Upper lobe of right lung (tissue), 1 donor: ENCODE results near the gene LAMA3. TPM values are rescaled to one million over a fixed set of nuclear protein-coding genes. Genes with fewer than 3 reads are reported as not detected.

Experiments used
- ATAC-seq: fragments of 200-7000 bp; cut with Tn5 transposase; one replicate; pipeline ENCODE4 v1.9.1; 2020; ENCODE audit warnings: mild to moderate bottlenecking, moderate library complexity
- DNase-seq: peaks from one replicate; pipeline ENCODE4 v3.0.0-alpha.2; 2020
- H3K27ac ChIP-seq: fragments of 200-600 bp; one replicate; pipeline ENCODE4 v1.8.0; 2022
- H3K27me3 ChIP-seq: fragments of 200-600 bp; one replicate; pipeline ENCODE4 v1.8.0; 2022; ENCODE audit warnings: mild to moderate bottlenecking
- H3K36me3 ChIP-seq: fragments of 200-600 bp; one replicate; pipeline ENCODE4 v1.8.0; 2022
- H3K4me1 ChIP-seq: fragments of 200-600 bp; one replicate; pipeline ENCODE4 v1.8.0; 2022
- H3K4me3 ChIP-seq: fragments of 200-600 bp; one replicate; pipeline ENCODE4 v1.8.0; 2022; ENCODE audit warnings: mild to moderate bottlenecking
- H3K9me3 ChIP-seq: fragments of 200-600 bp; one replicate; pipeline ENCODE4 v1.8.0; 2022
- CTCF ChIP-seq: fragments of 200-600 bp; IDR thresholded peaks from one replicate; pipeline ENCODE4 v1.8.0; 2022; ENCODE audit warnings: antibody characterized with exemption
- intact Hi-C: fragments of 100-400 bp; cut with DNase I; formaldehyde crosslinking; loops from one replicate; pipeline ENCODE4 v1.11.0; 2022
- total RNA-seq: library from RNA; stranded (reverse); fragmentation: NEBNext Ultra II Directional; extraction: Animal tissue kit (Norgen Biotek cat#: 25700); gene quantifications from one replicate; pipeline ENCODE4 v1.2.1, GENCODE V29; 2021
- donor health status: DM: no; HTN: yes; CAD: no; lungs with severe emphysema.

The LAMA3 gene
- total RNA-seq, 1 donor from 2014 or later: 139 TPM

- Histone ChIP-seq H3K4me3 (no peak overlapping the region), H3K4me1 (no peaks in the 10 kb centered on the region), H3K27ac (no peak overlapping the region), H3K36me3 (peaks cover 4% of the 10 kb centered on the region), H3K9me3 (no peaks in the 10 kb centered on the region), H3K27me3 (no peaks in the 10 kb centered on the region)
- no peak for TF ChIP-seq CTCF
- intact Hi-C loops: no loop called here
- no peak for ATAC-seq
- no peak for DNase-seq
Observed at GRCh38 chr18:23934252-23934651, 245.0 kb downstream of the LAMA3 start.

DNA sequence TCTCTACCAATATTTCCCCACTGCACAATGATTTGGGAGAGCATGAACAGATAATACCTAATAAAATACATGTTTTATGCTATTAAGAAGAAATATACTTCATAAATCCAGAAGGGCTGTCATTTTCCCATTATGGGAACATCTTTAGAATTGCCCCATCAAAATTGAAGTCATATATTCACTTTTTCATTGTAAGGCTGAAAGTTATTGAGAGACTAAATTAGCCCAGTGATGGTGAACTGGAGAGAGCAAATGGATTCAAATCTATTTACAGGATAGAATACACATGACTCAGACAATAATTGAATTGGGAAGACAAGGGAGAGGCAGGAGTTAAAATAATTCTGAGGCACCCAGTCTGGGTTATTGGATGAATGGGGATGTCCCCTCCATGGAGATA is 245.6 kb downstream of the LAMA3 start:
- intact Hi-C loops: no loop called here
- no peak overlapping the region for H3K4me3 ChIP-seq
- no peak for DNase-seq
- no peak for ATAC-seq
- TF ChIP-seq CTCF: no peak
- no peaks in the 10 kb centered on the region for H3K9me3 ChIP-seq
- peaks cover 4% of the 10 kb centered on the region for H3K36me3 ChIP-seq
- H3K27me3 ChIP-seq: no peaks in the 10 kb centered on the region
- no peaks in the 10 kb centered on the region for H3K4me1 ChIP-seq
- H3K27ac ChIP-seq: no peak overlapping the region

GRCh38 chr18:23935804-23936203 is 246.6 kb downstream of the LAMA3 start:
- H3K36me3 ChIP-seq: peaks cover 4% of the 10 kb centered on the region
- intact Hi-C loops: no loop called here
- DNase-seq: no peak

GRCh38 chr18:23936381-23936958 is 247.2 kb downstream of the LAMA3 start:
- Histone ChIP-seq H3K27me3 (no peaks in the 10 kb centered on the region), H3K4me3 (no peak overlapping the region)
- intact Hi-C loops: no loop called here

More at GRCh38 chr18:23935804-23936203, 246.6 kb downstream of the LAMA3 start:
- no peaks in the 10 kb centered on the region for H3K4me1 ChIP-seq
- no peak for ATAC-seq
- no peak overlapping the region for H3K4me3 ChIP-seq
- TF ChIP-seq CTCF: no peak
- no peaks in the 10 kb centered on the region for H3K9me3 ChIP-seq
- no peaks in the 10 kb centered on the region for H3K27me3 ChIP-seq
- H3K27ac ChIP-seq: no peak overlapping the region

GRCh38 chr18:23938043-23938756 is 248.9 kb downstream of the LAMA3 start:
- intact Hi-C loops: no loop called here
- no peak for TF ChIP-seq CTCF
- H3K36me3 ChIP-seq: no peaks in the 10 kb centered on the region
- H3K27me3 ChIP-seq: no peaks in the 10 kb centered on the region
- H3K4me3 ChIP-seq: no peak overlapping the region
- H3K9me3 ChIP-seq: no peaks in the 10 kb centered on the region
- no peak overlapping the region for H3K27ac ChIP-seq
- no peaks in the 10 kb centered on the region for H3K4me1 ChIP-seq
- ATAC-seq (no peak), DNase-seq (no peak)

More at GRCh38 chr18:23936381-23936958, 247.2 kb downstream of the LAMA3 start:
- Histone ChIP-seq H3K27ac (no peak overlapping the region), H3K36me3 (peaks cover 3% of the 10 kb centered on the region), H3K4me1 (no peaks in the 10 kb centered on the region), H3K9me3 (no peaks in the 10 kb centered on the region)
- no peak for TF ChIP-seq CTCF
- ATAC-seq: peak; percentile 25
- no peak for DNase-seq
